Fibroblast of lung (primary cell): ENCODE data around the gene POU2F1. TPM values are rescaled to one million over a fixed set of nuclear protein-coding genes. Genes with fewer than 3 reads are reported as not detected.

ENCODE experiments used
- DNase-seq, 2 donors: peaks; one replicate each; pipeline versions ENCODE4 v3.0.0 to v3.0.0-alpha.2; 2010; ENCODE audit warnings: low read depth in 2 of 2
- H2AFZ ChIP-seq: 2 replicates; pipeline ENCODE4 v1.5.1; 2012; ENCODE audit warnings: low read length, control low read depth, inconsistent platforms
- H3K27ac ChIP-seq: 2 replicates; pipeline ENCODE4 v1.5.1; 2011; ENCODE audit warnings: low read length, control low read depth; ENCODE audit not compliant: insufficient read depth
- H3K27me3 ChIP-seq: 2 replicates; pipeline ENCODE4 v1.5.1; 2011; ENCODE audit warnings: mild to moderate bottlenecking, low read length; ENCODE audit not compliant: control insufficient read depth, insufficient read depth
- H3K36me3 ChIP-seq: 2 replicates; pipeline ENCODE4 v1.5.1; 2011; ENCODE audit warnings: low read length; ENCODE audit not compliant: control insufficient read depth, insufficient read depth
- H3K4me1 ChIP-seq: 2 replicates; pipeline ENCODE4 v1.5.1; 2011; ENCODE audit warnings: low read length; ENCODE audit not compliant: control insufficient read depth, insufficient read depth; ENCODE audit errors: extremely low read depth
- H3K4me2 ChIP-seq: 2 replicates; pipeline ENCODE4 v1.5.1; 2011; ENCODE audit warnings: low read length, control low read depth; ENCODE audit not compliant: insufficient read depth; ENCODE audit errors: extremely low read depth
- H3K4me3 ChIP-seq, 4 experiments: fragments of 200-600 bp in 1 of 4; sonication (generic) in 1 of 4; replicated peaks in 1 of 4; 2 replicates each; pipeline ENCODE4 v1.5.1; 2011 to 2016; ENCODE audit warnings: low read length in 4 of 4, low read depth in 3 of 4, mild to moderate bottlenecking in 3 of 4, control low read depth in 2 of 4, inconsistent platforms in 1 of 4, mixed read lengths in 1 of 4; ENCODE audit not compliant: insufficient read depth in 1 of 4; ENCODE audit errors: control extremely low read depth in 1 of 4
- H3K79me2 ChIP-seq: 2 replicates; pipeline ENCODE4 v1.5.1; 2012; ENCODE audit warnings: mild to moderate bottlenecking, low read length, inconsistent platforms; ENCODE audit not compliant: control insufficient read depth, insufficient read depth
- H3K9ac ChIP-seq: 2 replicates; pipeline ENCODE4 v1.5.1; 2011; ENCODE audit warnings: mild to moderate bottlenecking, low read length, control low read depth; ENCODE audit not compliant: insufficient read depth
- H3K9me3 ChIP-seq: 2 replicates; pipeline ENCODE4 v1.5.1; 2012; ENCODE audit warnings: low read depth, low read length; ENCODE audit not compliant: control insufficient read depth, insufficient read depth
- H4K20me1 ChIP-seq: 2 replicates; pipeline ENCODE4 v1.5.1; 2011; ENCODE audit warnings: low read length; ENCODE audit not compliant: control insufficient read depth, insufficient read depth; ENCODE audit errors: extremely low read depth
- CTCF ChIP-seq, 2 donors: IDR thresholded peaks in 1 of 2; conservative IDR thresholded peaks in 1 of 2; 1 replicate in 1 of 2; 2 replicates in 1 of 2; pipeline ENCODE4 v1.5.1; 2011 to 2012; ENCODE audit warnings: low read length in 2 of 2, control low read depth in 1 of 2, inconsistent platforms in 1 of 2, low read depth in 1 of 2, mild to moderate bottlenecking in 1 of 2
- EZH2 ChIP-seq: IDR thresholded peaks from 2 replicates; pipeline ENCODE4 v1.5.1; 2012; ENCODE audit warnings: low read length, control low read depth, mild to moderate bottlenecking; ENCODE audit errors: missing control alignments
- polyA plus RNA-seq, 2 donors: library from polyadenylated mRNA; depleted of rRNA in 1 of 2; stranded (reverse) in 1 of 2; unstranded in 1 of 2; fragments of >200 nt; gene quantifications; 2 replicates each; pipeline ENCODE4 v1.2.1, GENCODE V29; 2011 to 2012; ENCODE audit warnings: missing spikeins in 1 of 2
- total RNA-seq: library from RNA; depleted of rRNA; stranded (reverse); fragments of >200 nt; gene quantifications from 2 replicates; pipeline ENCODE4 v1.2.1, GENCODE V29; 2014

Gene POU2F1
- total and polyA plus RNA-seq, 2 donors (not counting 1 experiment from before 2014, with no cell fraction given), result 3.5 to 4.3 TPM

GRCh38 chr1:167248707-167249642, 28.3 kb downstream of the POU2F1 start:
- DNase-seq, result no peak
- no peak overlapping the region for H3K27ac ChIP-seq
- no peak overlapping the region for H3K4me3 ChIP-seq
- H3K27me3 ChIP-seq, result no peaks in the 10 kb centered on the region
- H3K9me3 ChIP-seq, result no peaks in the 10 kb centered on the region
- no peak for TF ChIP-seq EZH2
- TF ChIP-seq CTCF (conservative IDR thresholded peaks at IDR 0.05 in 1 of 2, IDR thresholded peaks at IDR 0.05 in 1 of 2; ENCODE audit: low read depth in 1 of 2, low read length in 2 of 2), result no peak
- H2AFZ ChIP-seq, result no peak overlapping the region
- H3K4me2 ChIP-seq, result no peak overlapping the region
- no peak overlapping the region for H3K9ac ChIP-seq
- no peaks in the 10 kb centered on the region for H3K4me1 ChIP-seq
- no peaks in the 10 kb centered on the region for H4K20me1 ChIP-seq
- no peaks in the 10 kb centered on the region for H3K79me2 ChIP-seq
- H3K36me3 ChIP-seq, result no peaks in the 10 kb centered on the region

GRCh38 chr1:167249702-167250101, 29.0 kb downstream of the POU2F1 start:
- Histone ChIP-seq H4K20me1 (no peaks in the 10 kb centered on the region), H3K9ac (no peak overlapping the region), H3K36me3 (no peaks in the 10 kb centered on the region), H2AFZ (no peak overlapping the region), H3K27ac (no peak overlapping the region), H3K4me3 (no peak overlapping the region), H3K27me3 (no peaks in the 10 kb centered on the region), H3K4me1 (no peaks in the 10 kb centered on the region), H3K79me2 (no peaks in the 10 kb centered on the region), H3K4me2 (no peak overlapping the region), H3K9me3 (no peaks in the 10 kb centered on the region)
- DNase-seq, result no peak
- no peak for TF ChIP-seq CTCF (conservative IDR thresholded peaks at IDR 0.05 in 1 of 2, IDR thresholded peaks at IDR 0.05 in 1 of 2; ENCODE audit: low read depth in 1 of 2, low read length in 2 of 2)
- no peak for TF ChIP-seq EZH2

- H3K4me2 ChIP-seq, result no peak overlapping the region
- no peaks in the 10 kb centered on the region for H3K79me2 ChIP-seq
- no peak overlapping the region for H3K9ac ChIP-seq
- no peaks in the 10 kb centered on the region for H3K9me3 ChIP-seq
- H3K27ac ChIP-seq, result no peak overlapping the region
- H4K20me1 ChIP-seq, result no peaks in the 10 kb centered on the region
- H3K4me1 ChIP-seq, result no peaks in the 10 kb centered on the region
- H2AFZ ChIP-seq, result no peak overlapping the region
- no peak for DNase-seq
- no peak overlapping the region for H3K4me3 ChIP-seq
- no peak for TF ChIP-seq EZH2
- no peak for TF ChIP-seq CTCF (conservative IDR thresholded peaks at IDR 0.05 in 1 of 2, IDR thresholded peaks at IDR 0.05 in 1 of 2; ENCODE audit: low read depth in 1 of 2, low read length in 2 of 2)
- no peaks in the 10 kb centered on the region for H3K27me3 ChIP-seq
- no peaks in the 10 kb centered on the region for H3K36me3 ChIP-seq
These were observed 29.8 kb downstream of the POU2F1 start for GRCh38 chr1:167250482-167250881.
